HG03159 (cell line): ENCODE measurements around the gene PLA2G4D.

Source experiments
- ATAC-seq: cut with Tn5 transposase; IDR thresholded peaks from one replicate; pipeline ENCODE4 v1.9.1; 2021; ENCODE audit warnings: mild to moderate bottlenecking, moderate library complexity; ENCODE audit not compliant: unreplicated experiment

Gene PLA2G4D

GRCh38 chr15:42057799-42058646, 36.3 kb downstream of the PLA2G4D start:
- ATAC-seq, result no peak

GRCh38 chr15:42056934-42057798, 37.2 kb downstream of the PLA2G4D start:
- no peak for ATAC-seq

GRCh38 chr15:42053914-42054313, 40.4 kb downstream of the PLA2G4D start:
- ATAC-seq, result no peak

GRCh38 chr15:42053010-42053409, 41.4 kb downstream of the PLA2G4D start:
- no peak for ATAC-seq

GRCh38 chr15:42050484-42051255, 43.7 kb downstream of the PLA2G4D start:
- no peak for ATAC-seq

- ATAC-seq, result no peak
These were observed 45.6 kb downstream of the PLA2G4D start for GRCh38 chr15:42048821-42049200.

- no peak for ATAC-seq
These were observed 46.1 kb downstream of the PLA2G4D start for GRCh38 chr15:42048080-42048820.

GRCh38 chr15:42046597-42046996, 47.8 kb downstream of the PLA2G4D start:
- no peak for ATAC-seq

GRCh38 chr15:42045211-42045615, 49.1 kb downstream of the PLA2G4D start:
- ATAC-seq, result no peak

GRCh38 chr15:42042602-42043400, 51.6 kb downstream of the PLA2G4D start:
- no peak for ATAC-seq

GRCh38 chr15:42038401-42038800, 56.0 kb downstream of the PLA2G4D start:
- no peak for ATAC-seq

GRCh38 chr15:42037656-42038055, 56.7 kb downstream of the PLA2G4D start:
- no peak for ATAC-seq

GRCh38 chr15:42036966-42037365, 57.4 kb downstream of the PLA2G4D start:
- ATAC-seq, result no peak

- no peak for ATAC-seq
These were observed 58.1 kb downstream of the PLA2G4D start for GRCh38 chr15:42036112-42036905.

GRCh38 chr15:42035435-42035761, 59.0 kb downstream of the PLA2G4D start:
- no peak for ATAC-seq

GRCh38 chr15:42034628-42035434, 59.5 kb downstream of the PLA2G4D start:
- ATAC-seq, result no peak

GRCh38 chr15:42033214-42033873, 61.0 kb downstream of the PLA2G4D start:
- ATAC-seq, result no peak
